Chondrocyte (in vitro differentiated cells): ENCODE results near the gene SMAD3. TPM values are rescaled to one million over a fixed set of nuclear protein-coding genes. Genes with fewer than 3 reads are reported as not detected.

Experiments
- DNase-seq: peaks from one replicate; pipeline ENCODE4 v3.0.0; 2021; ENCODE audit warnings: mixed read lengths, low spot score
- H3K27ac Mint-ChIP-seq: one replicate; pipeline ENCODE4 v1.8.0; 2021; ENCODE audit warnings: mild to moderate bottlenecking, moderate library complexity, mixed read lengths; ENCODE audit not compliant: unreplicated experiment
- H3K27me3 Mint-ChIP-seq: 2 replicates; pipeline ENCODE4 v1.8.0; 2021; ENCODE audit warnings: low read depth, mixed read lengths
- H3K36me3 Mint-ChIP-seq: 2 replicates; pipeline ENCODE4 v1.8.0; 2021; ENCODE audit warnings: low read depth, mixed read lengths
- H3K4me1 Mint-ChIP-seq: 2 replicates; pipeline ENCODE4 v1.8.0; 2021; ENCODE audit warnings: low read depth, mild to moderate bottlenecking, mixed read lengths
- H3K4me3 Mint-ChIP-seq: one replicate; pipeline ENCODE4 v1.8.0; 2021; ENCODE audit warnings: mild to moderate bottlenecking, moderate library complexity, mixed read lengths; ENCODE audit not compliant: unreplicated experiment
- H3K9me3 Mint-ChIP-seq: 2 replicates; pipeline ENCODE4 v1.8.0; 2021; ENCODE audit warnings: low read depth, mixed read lengths
- total RNA-seq: library from RNA; stranded (reverse); gene quantifications from 3 replicates; pipeline ENCODE4 v1.2.1, GENCODE V29; 2021
- TF ChIP-seq, protein P1 (sequence below): fragments of 200-600 bp; sonication (generic); IDR thresholded peaks from 2 replicates; pipeline ENCODE4 v1.5.0; 2021; ENCODE audit warnings: antibody characterized with exemption, mild to moderate bottlenecking, moderate library complexity

The SMAD3 gene
- total RNA-seq, 1 donor from 2014 or later, result 23.2 TPM

DNA sequence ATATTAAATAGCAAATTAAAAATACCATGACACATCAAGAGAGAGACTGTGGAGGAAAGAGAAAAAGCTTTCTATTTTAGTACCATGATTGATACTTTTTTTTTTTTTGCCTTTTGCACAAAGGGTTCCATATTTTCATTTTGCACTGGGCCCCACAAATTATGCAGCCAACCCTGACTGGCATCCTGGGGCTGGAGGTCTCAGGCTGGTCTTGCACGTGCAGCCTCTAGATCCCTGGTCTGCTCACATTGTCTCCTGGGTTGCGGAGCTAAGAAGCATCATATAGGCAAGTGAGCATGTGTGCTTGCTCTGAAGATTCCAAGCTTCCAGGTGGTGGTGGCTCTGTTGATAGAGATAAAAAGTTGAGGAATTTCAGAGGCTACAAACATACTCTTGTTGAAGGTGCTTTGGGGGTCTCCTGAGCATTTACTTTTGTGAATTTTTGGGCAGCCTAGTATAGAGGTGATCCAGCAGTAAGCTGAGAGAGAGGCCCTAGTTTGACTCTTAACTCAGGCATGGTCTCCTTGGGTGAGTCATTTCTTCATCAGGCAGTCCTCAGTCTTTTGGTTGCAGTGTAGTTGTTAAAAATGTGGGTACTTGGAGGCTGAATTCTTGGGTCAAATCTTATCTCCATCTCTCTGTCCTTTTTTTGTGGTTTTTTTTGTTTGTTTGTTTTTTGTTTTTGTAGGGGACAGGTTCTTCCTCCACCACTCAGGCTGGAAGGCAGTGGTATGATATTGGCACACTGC lies 31.3 kb downstream of the SMAD3 start:
- H3K36me3 Mint-ChIP-seq, result no peaks in the 10 kb centered on the region
- TF ChIP-seq, protein P1, sequence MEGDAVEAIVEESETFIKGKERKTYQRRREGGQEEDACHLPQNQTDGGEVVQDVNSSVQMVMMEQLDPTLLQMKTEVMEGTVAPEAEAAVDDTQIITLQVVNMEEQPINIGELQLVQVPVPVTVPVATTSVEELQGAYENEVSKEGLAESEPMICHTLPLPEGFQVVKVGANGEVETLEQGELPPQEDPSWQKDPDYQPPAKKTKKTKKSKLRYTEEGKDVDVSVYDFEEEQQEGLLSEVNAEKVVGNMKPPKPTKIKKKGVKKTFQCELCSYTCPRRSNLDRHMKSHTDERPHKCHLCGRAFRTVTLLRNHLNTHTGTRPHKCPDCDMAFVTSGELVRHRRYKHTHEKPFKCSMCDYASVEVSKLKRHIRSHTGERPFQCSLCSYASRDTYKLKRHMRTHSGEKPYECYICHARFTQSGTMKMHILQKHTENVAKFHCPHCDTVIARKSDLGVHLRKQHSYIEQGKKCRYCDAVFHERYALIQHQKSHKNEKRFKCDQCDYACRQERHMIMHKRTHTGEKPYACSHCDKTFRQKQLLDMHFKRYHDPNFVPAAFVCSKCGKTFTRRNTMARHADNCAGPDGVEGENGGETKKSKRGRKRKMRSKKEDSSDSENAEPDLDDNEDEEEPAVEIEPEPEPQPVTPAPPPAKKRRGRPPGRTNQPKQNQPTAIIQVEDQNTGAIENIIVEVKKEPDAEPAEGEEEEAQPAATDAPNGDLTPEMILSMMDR, result no peak
- no peak overlapping the region for H3K27ac Mint-ChIP-seq
- no peaks in the 10 kb centered on the region for H3K27me3 Mint-ChIP-seq
- no peak overlapping the region for H3K4me3 Mint-ChIP-seq
- peaks cover 42% of the 10 kb centered on the region for H3K4me1 Mint-ChIP-seq
- no peaks in the 10 kb centered on the region for H3K9me3 Mint-ChIP-seq
- DNase-seq, result no peak

DNA sequence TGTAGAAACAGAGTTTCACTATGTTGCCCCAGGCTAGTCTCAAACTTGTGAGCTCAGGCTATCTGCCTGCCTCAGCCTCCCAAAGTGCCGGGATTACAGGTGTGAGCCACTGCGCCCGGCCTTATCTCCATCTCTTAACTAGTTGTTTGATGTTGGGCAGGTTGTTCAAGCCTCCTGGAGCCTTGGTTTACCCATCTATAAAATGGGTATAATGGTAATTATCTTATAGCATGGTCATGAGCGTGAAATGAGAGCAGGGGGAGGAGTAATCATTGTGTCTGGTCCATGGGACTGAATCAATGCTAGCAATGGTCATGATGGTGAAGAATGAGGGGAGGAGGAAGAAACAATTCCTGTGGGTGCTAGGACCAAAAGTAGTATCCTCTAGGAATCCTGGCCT lies 32.0 kb downstream of the SMAD3 start:
- Mint-ChIP-seq H3K27me3 (no peaks in the 10 kb centered on the region), H3K4me3 (no peak overlapping the region), H3K36me3 (no peaks in the 10 kb centered on the region), H3K4me1 (peaks cover 42% of the 10 kb centered on the region), H3K9me3 (no peaks in the 10 kb centered on the region), H3K27ac (no peak overlapping the region)
- DNase-seq, result no peak
- TF ChIP-seq, protein P1, result no peak

GRCh38 chr15:67097930-67098740 lies 32.7 kb downstream of the SMAD3 start:
- DNase-seq, result no peak
- Mint-ChIP-seq H3K27me3 (no peaks in the 10 kb centered on the region), H3K27ac (peak overlapping the region; percentile 95), H3K9me3 (no peaks in the 10 kb centered on the region), H3K4me1 (peaks cover 38% of the 10 kb centered on the region), H3K4me3 (peak overlapping the region; percentile 59), H3K36me3 (no peaks in the 10 kb centered on the region)
- TF ChIP-seq, protein P1, result no peak

- Mint-ChIP-seq H3K36me3 (no peaks in the 10 kb centered on the region), H3K27me3 (no peaks in the 10 kb centered on the region), H3K4me3 (peak overlapping the region; percentile 59), H3K4me1 (peaks cover 34% of the 10 kb centered on the region), H3K27ac (peak overlapping the region; percentile 95), H3K9me3 (no peaks in the 10 kb centered on the region)
- no peak for DNase-seq
- TF ChIP-seq, protein P1, result no peak
Measured at GRCh38 chr15:67098768-67099282, 33.4 kb downstream of the SMAD3 start.

- Mint-ChIP-seq H3K36me3 (no peaks in the 10 kb centered on the region), H3K4me1 (peaks cover 46% of the 10 kb centered on the region), H3K27ac (no peak overlapping the region), H3K4me3 (no peak overlapping the region), H3K27me3 (no peaks in the 10 kb centered on the region), H3K9me3 (no peaks in the 10 kb centered on the region)
- DNase-seq, result no peak
- TF ChIP-seq, protein P1, result no peak
Measured at GRCh38 chr15:67100124-67100791, 34.9 kb downstream of the SMAD3 start.
